Fibroblast of lung (primary cell): Measurements from ENCODE around the gene SMAD3.

ENCODE experiments used
- CTCF ChIP-seq, 2 donors: IDR thresholded peaks in 1 of 2; conservative IDR thresholded peaks in 1 of 2; 1 replicate in 1 of 2; 2 replicates in 1 of 2; pipeline ENCODE4 v1.5.1; 2011 to 2012; ENCODE audit warnings: low read length in 2 of 2, control low read depth in 1 of 2, inconsistent platforms in 1 of 2, low read depth in 1 of 2, mild to moderate bottlenecking in 1 of 2
- EZH2 ChIP-seq: IDR thresholded peaks from 2 replicates; pipeline ENCODE4 v1.5.1; 2012; ENCODE audit warnings: low read length, control low read depth, mild to moderate bottlenecking; ENCODE audit errors: missing control alignments

- TF ChIP-seq CTCF (conservative IDR thresholded peaks at IDR 0.05 in 1 of 2, IDR thresholded peaks at IDR 0.05 in 1 of 2; ENCODE audit: low read depth in 1 of 2, low read length in 2 of 2), result no peak
- TF ChIP-seq EZH2, result no peak
Observed at GRCh38 chr15:67192185-67192820, 126.9 kb downstream of the SMAD3 start.
